Thoracic aorta (tissue), 2 donors: ENCODE results near the gene POLDIP3. TPM values are rescaled to one million over a fixed set of nuclear protein-coding genes. Genes with fewer than 3 reads are reported as not detected.
"Not testable (repeated sequence)": the region's sequence is repeated elsewhere in the genome, so short reads cannot be mapped to it uniquely, and the experiment has no call there.

Experiments
- ATAC-seq: fragments of 150-250 bp; one replicate; pipeline ENCODE4 v1.8.0; 2017; ENCODE audit warnings: low read depth; ENCODE audit not compliant: insufficient number of reproducible peaks, low FRiP score
- DNase-seq: peaks from one replicate; pipeline ENCODE4 v3.0.0-alpha.2; 2020; ENCODE audit warnings: low spot score
- H3K27ac ChIP-seq, 2 donors: fragments of 200-600 bp; sonication (generic); 1 replicate in 1 of 2; 2 replicates in 1 of 2; pipeline ENCODE4 v1.5.1; 2016; ENCODE audit warnings: mild to moderate bottlenecking in 2 of 2, moderate library complexity in 2 of 2
- H3K27me3 ChIP-seq: fragments of 200-600 bp; sonication (generic); replicated peaks from 2 replicates; pipeline ENCODE4 v1.6.0; 2016; ENCODE audit warnings: mild to moderate bottlenecking; ENCODE audit not compliant: insufficient read depth
- H3K36me3 ChIP-seq: fragments of 200-600 bp; sonication (generic); one replicate; pipeline ENCODE4 v1.5.1; 2016
- H3K4me1 ChIP-seq, 2 donors: fragments of 200-600 bp; sonication (generic); 1 replicate in 1 of 2; 2 replicates in 1 of 2; pipeline versions ENCODE4 v1.5.1 to v1.6.0; 2016; ENCODE audit warnings: low read depth in 2 of 2, mild to moderate bottlenecking in 1 of 2; ENCODE audit not compliant: control insufficient read depth in 1 of 2
- H3K4me3 ChIP-seq: fragments of 200-600 bp; sonication (generic); 2 replicates; pipeline ENCODE4 v1.5.1; 2016; ENCODE audit warnings: mild to moderate bottlenecking
- H3K9me3 ChIP-seq: fragments of 200-600 bp; sonication (generic); 2 replicates; pipeline ENCODE4 v1.5.1; 2016
- CTCF ChIP-seq: fragments of 200-600 bp; sonication (generic); IDR thresholded peaks from one replicate; pipeline ENCODE4 v1.5.1; 2019; ENCODE audit warnings: antibody characterized with exemption
- total RNA-seq, 2 donors: library from RNA; depleted of rRNA; stranded (reverse); fragments of >200 nt; gene quantifications; one replicate each; pipeline versions ENCODE4 v1.1.0 to v1.2.3, GENCODE V29; 2016

POLDIP3 gene
- total RNA-seq, 2 donors from 2014 or later = 38.2 to 38.7 TPM

- H3K4me3 ChIP-seq = no peak overlapping the region
- no peak for DNase-seq
- H3K27me3 ChIP-seq = no peaks in the 10 kb centered on the region
- no peak overlapping the region for H3K27ac ChIP-seq
- TF ChIP-seq CTCF = no peak
- ATAC-seq = no peak
- H3K9me3 ChIP-seq = no peaks in the 10 kb centered on the region
- peaks cover 41% of the 10 kb centered on the region for H3K36me3 ChIP-seq
- H3K4me1 ChIP-seq = peaks cover 0 to 4% of the 10 kb centered on the region in 2 donors
These were observed 30.2 kb downstream of the POLDIP3 start for GRCh38 chr22:42584364-42584940.

- TF ChIP-seq CTCF = no peak
- Histone ChIP-seq H3K36me3 (peaks cover 45% of the 10 kb centered on the region), H3K4me1 (peaks cover 0 to 4% of the 10 kb centered on the region in 2 donors), H3K9me3 (no peaks in the 10 kb centered on the region), H3K27me3 (no peaks in the 10 kb centered on the region), H3K27ac (no peak overlapping the region), H3K4me3 (no peak overlapping the region)
- ATAC-seq (no peak), DNase-seq (no peak)
These were observed 31.7 kb downstream of the POLDIP3 start for GRCh38 chr22:42582987-42583386.

- DNase-seq = peak; percentile 60
- Histone ChIP-seq H3K36me3 (peaks cover 41% of the 10 kb centered on the region), H3K9me3 (no peaks in the 10 kb centered on the region), H3K4me1 (peaks cover 0 to 4% of the 10 kb centered on the region in 2 donors), H3K27me3 (no peaks in the 10 kb centered on the region), H3K27ac (no peak overlapping the region), H3K4me3 (peak overlapping the region; percentile 86)
- no peak for ATAC-seq
- no peak for TF ChIP-seq CTCF
These were observed 32.6 kb downstream of the POLDIP3 start for GRCh38 chr22:42581762-42582716.

- Histone ChIP-seq H3K36me3 (peaks cover 37% of the 10 kb centered on the region), H3K4me3 (peak overlapping the region; percentile 86)
- DNase-seq, H3K9me3 ChIP-seq, ATAC-seq, H3K27ac ChIP-seq, H3K27me3 ChIP-seq, H3K4me1 ChIP-seq: not testable (repeated sequence)
These were observed 33.4 kb downstream of the POLDIP3 start for GRCh38 chr22:42581194-42581761.

- peaks cover 28% of the 10 kb centered on the region for H3K36me3 ChIP-seq
- not testable (repeated sequence) for H3K27ac ChIP-seq, H3K9me3 ChIP-seq, H3K4me1 ChIP-seq, H3K4me3 ChIP-seq, DNase-seq, H3K27me3 ChIP-seq, ATAC-seq
These were observed 34.6 kb downstream of the POLDIP3 start for GRCh38 chr22:42580040-42580439.

- Histone ChIP-seq H3K9me3 (no peaks in the 10 kb centered on the region), H3K4me3 (no peak overlapping the region), H3K27ac (no peak overlapping the region), H3K27me3 (no peaks in the 10 kb centered on the region), H3K36me3 (peaks cover 27% of the 10 kb centered on the region), H3K4me1 (peaks cover 0 to 4% of the 10 kb centered on the region in 2 donors)
- TF ChIP-seq CTCF = no peak
- DNase-seq (no peak), ATAC-seq (no peak)
These were observed 37.0 kb downstream of the POLDIP3 start for GRCh38 chr22:42577623-42578240.

- not testable (repeated sequence) for H3K27ac ChIP-seq, H3K27me3 ChIP-seq, H3K9me3 ChIP-seq, DNase-seq, H3K4me3 ChIP-seq, ATAC-seq, H3K4me1 ChIP-seq
- H3K36me3 ChIP-seq = peaks cover 28% of the 10 kb centered on the region
These were observed 37.5 kb downstream of the POLDIP3 start for GRCh38 chr22:42577141-42577540.

GRCh38 chr22:42575996-42576574 is 38.6 kb downstream of the POLDIP3 start:
- not testable (repeated sequence) for ATAC-seq, H3K4me1 ChIP-seq, H3K4me3 ChIP-seq, H3K27me3 ChIP-seq, DNase-seq, H3K9me3 ChIP-seq, H3K27ac ChIP-seq
- peaks cover 28% of the 10 kb centered on the region for H3K36me3 ChIP-seq
